ENCODE data around the gene LGALS4.

DNA sequence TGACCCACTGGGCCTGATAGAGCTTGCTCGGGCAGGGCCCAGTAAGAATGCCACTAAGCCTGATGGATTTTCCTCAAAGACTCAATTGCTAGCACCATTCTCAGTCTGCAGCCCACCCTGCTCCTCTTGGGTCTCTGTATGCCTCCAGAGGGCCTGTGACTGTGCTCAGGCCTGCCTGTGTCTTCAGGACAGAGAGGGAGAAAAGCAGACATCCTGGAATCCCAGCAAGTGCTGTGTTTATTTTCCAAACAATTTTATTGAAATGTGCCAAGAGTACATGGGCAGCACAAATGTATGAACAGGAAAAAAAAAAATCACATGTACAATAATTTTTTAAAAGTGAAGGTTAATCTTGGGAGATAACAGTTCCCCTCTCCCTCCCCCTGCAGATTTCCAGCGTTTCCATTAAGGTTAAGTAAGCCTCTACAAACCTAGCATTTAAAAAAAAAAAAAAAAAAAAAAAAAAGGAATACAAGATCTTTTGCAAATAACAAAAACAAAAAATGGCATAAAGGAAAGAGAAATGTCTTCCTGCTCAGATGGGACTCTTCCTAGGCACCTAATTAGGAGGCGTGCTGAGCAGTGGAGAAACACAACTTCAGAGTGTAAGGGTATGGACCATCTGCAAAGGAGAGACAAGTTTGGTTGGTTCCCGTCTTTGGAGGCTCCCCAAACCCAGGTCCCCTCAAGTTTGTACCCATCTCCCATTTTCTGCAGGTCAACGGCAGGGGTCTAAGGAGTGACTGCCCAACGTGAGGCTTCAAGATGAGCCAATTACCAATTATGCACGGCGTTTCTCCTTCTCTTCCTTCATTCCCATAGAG, 23.6 kb upstream of the LGALS4 start:
- no peak for TF ChIP-seq SNAI2 (CRISPR knock-in tag; IDR thresholded peaks at IDR 0.05)
- TF ChIP-seq ISL1 (CRISPR knock-in tag; IDR thresholded peaks at IDR 0.05) = no peak
- no peak for TF ChIP-seq RARB (CRISPR knock-in tag; IDR thresholded peaks at IDR 0.05)
- TF ChIP-seq ZC3H10 (CRISPR knock-in tag; IDR thresholded peaks at IDR 0.05) = no peak
- TF ChIP-seq, protein P1, sequence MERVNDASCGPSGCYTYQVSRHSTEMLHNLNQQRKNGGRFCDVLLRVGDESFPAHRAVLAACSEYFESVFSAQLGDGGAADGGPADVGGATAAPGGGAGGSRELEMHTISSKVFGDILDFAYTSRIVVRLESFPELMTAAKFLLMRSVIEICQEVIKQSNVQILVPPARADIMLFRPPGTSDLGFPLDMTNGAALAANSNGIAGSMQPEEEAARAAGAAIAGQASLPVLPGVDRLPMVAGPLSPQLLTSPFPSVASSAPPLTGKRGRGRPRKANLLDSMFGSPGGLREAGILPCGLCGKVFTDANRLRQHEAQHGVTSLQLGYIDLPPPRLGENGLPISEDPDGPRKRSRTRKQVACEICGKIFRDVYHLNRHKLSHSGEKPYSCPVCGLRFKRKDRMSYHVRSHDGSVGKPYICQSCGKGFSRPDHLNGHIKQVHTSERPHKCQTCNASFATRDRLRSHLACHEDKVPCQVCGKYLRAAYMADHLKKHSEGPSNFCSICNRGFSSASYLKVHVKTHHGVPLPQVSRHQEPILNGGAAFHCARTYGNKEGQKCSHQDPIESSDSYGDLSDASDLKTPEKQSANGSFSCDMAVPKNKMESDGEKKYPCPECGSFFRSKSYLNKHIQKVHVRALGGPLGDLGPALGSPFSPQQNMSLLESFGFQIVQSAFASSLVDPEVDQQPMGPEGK (CRISPR knock-in tag; IDR thresholded peaks at IDR 0.05; ENCODE audit: borderline replicate concordance) = no peak
- TF ChIP-seq ZFP30 (CRISPR knock-in tag; IDR thresholded peaks at IDR 0.05) = no peak
- no peak for TF ChIP-seq TOX (CRISPR knock-in tag; IDR thresholded peaks at IDR 0.05; ENCODE audit: borderline replicate concordance)
- no peak for TF ChIP-seq ZNF8 (CRISPR knock-in tag; IDR thresholded peaks at IDR 0.05)
- no peak for TF ChIP-seq ESRRG (CRISPR knock-in tag; IDR thresholded peaks at IDR 0.05)
- TF ChIP-seq POU6F1 (CRISPR knock-in tag; IDR thresholded peaks at IDR 0.05; ENCODE audit: borderline replicate concordance, low read depth) = no peak
- no peak for TF ChIP-seq ARNTL (CRISPR knock-in tag; IDR thresholded peaks at IDR 0.05; ENCODE audit: borderline replicate concordance, low read depth)
- no peak for TF ChIP-seq BACH2 (CRISPR knock-in tag; IDR thresholded peaks at IDR 0.05; ENCODE audit: borderline replicate concordance)
- no peak for TF ChIP-seq CSRNP3 (CRISPR knock-in tag; IDR thresholded peaks at IDR 0.05)

All from SK-N-SH treated with all-trans-retinoic acid at 6 μM for 48 hours (cell line).